ENCODE measurements around the gene NUP62. TPM values are rescaled to one million over a fixed set of nuclear protein-coding genes. Genes with fewer than 3 reads are reported as not detected.

Gene NUP62
- total RNA-seq, 2 experiments from 2014 or later: 113 to 119 TPM

DNA sequence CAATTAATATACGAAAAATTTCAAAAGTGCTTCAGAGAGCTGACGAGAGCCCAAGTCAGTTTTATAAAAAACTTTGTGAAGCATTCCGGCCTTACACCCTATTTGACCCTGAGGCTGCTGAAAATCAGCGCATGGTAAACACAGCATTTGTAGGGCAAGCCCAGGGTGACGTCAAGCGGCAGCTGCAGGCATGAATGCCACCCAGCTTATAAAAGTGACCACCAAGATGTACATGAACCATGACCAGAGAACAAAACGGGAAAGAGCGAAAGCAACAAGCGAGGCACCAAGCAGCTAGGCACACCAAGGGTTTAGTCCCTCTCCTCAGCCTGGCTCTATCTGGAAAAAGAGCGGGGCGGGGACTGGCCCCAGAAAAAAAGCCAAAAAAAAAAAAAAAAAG lies 25.6 kb upstream of the NUP62 start:
- ATAC-seq: no peak
- intact Hi-C loops (cut with micrococcal nuclease): no loop called here
- Mint-ChIP-seq H3K36me3 (ENCODE audit: low read depth) (no peaks in the 10 kb centered on the region), H3K27ac (no peak overlapping the region), H3K27me3 (peaks cover 19% of the 10 kb centered on the region), H3K4me3 (no peak overlapping the region), H3K4me1 (ENCODE audit: low read depth) (peaks cover 9% of the 10 kb centered on the region), H3K9me3 (no peaks in the 10 kb centered on the region)
- POLR2A ChIA-PET: interaction anchor here (0.9 to 1.1 kb wide), 2 partner anchors 20 to 26 kb away, joined by 3 read pairs; partner anchors contain the start of genes ATF5 and NUP62
- CTCF ChIA-PET: interaction anchor here (1.6 to 3.3 kb wide), 2 partner anchors 17 to 28 kb away, joined by 5 to 21 read pairs; no protein-coding TSS in a partner anchor
- DNase-seq: no peak
- TF ChIP-seq CTCF (IDR thresholded peaks at IDR 0.05): no peak

GRCh38 chr19:49954092-49954829 lies 25.0 kb upstream of the NUP62 start:
- Mint-ChIP-seq H3K36me3 (ENCODE audit: low read depth) (no peaks in the 10 kb centered on the region), H3K27ac (no peak overlapping the region), H3K4me1 (ENCODE audit: low read depth) (peaks cover 9% of the 10 kb centered on the region), H3K27me3 (peaks cover 19% of the 10 kb centered on the region), H3K9me3 (no peaks in the 10 kb centered on the region), H3K4me3 (no peak overlapping the region)
- intact Hi-C loops (cut with micrococcal nuclease): no loop called here
- TF ChIP-seq CTCF (IDR thresholded peaks at IDR 0.05): no peak
- DNase-seq (no peak), ATAC-seq (no peak)
- POLR2A ChIA-PET: interaction anchor here (0.9 to 1.1 kb wide), 2 partner anchors 21 to 25 kb away, joined by 3 read pairs; partner anchors contain the start of genes ATF5 and NUP62
- CTCF ChIA-PET: interaction anchor here (1.0 to 3.3 kb wide), 4 partner anchors 17 to 31 kb away, joined by 3 to 21 read pairs (median 4); no protein-coding TSS in a partner anchor

DNA sequence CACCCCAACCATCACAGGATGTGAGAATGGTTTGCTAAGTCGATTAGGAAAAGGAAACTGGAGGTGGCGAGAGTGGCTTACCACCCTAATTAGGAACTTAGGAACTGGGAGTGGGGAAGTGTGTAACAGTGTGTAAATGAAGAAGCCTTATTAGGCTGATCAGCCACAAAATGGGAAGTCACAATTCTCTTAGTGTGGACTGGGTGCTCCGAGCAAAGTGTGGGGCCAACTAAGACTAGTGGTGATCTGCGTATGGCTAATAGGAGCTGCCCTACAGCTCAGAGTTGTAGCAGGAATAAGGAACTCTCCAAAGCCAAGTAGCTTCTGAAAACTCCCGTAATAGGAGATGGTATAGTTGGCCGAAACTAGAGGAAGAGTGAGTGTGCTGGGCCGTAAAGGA lies 24.1 kb upstream of the NUP62 start:
- DNase-seq (no peak), ATAC-seq (no peak)
- TF ChIP-seq CTCF (IDR thresholded peaks at IDR 0.05): no peak
- POLR2A ChIA-PET: interaction anchor here (0.6 kb wide), 1 partner anchor 8 kb away, joined by 3 read pairs; no protein-coding TSS in a partner anchor
- CTCF ChIA-PET: interaction anchor here (1.4 to 3.3 kb wide), 3 partner anchors 16 to 32 kb away, joined by 4 to 21 read pairs (median 5); no protein-coding TSS in a partner anchor
- Mint-ChIP-seq H3K4me3 (no peak overlapping the region), H3K27ac (no peak overlapping the region), H3K27me3 (peaks cover 19% of the 10 kb centered on the region), H3K4me1 (ENCODE audit: low read depth) (peaks cover 9% of the 10 kb centered on the region), H3K9me3 (no peaks in the 10 kb centered on the region), H3K36me3 (ENCODE audit: low read depth) (no peaks in the 10 kb centered on the region)
- intact Hi-C loops (cut with micrococcal nuclease): no loop called here

- ChIA-PET POLR2A (interaction anchor here (0.6 kb wide), 1 partner anchor 9 kb away, joined by 3 read pairs; no protein-coding TSS in a partner anchor), CTCF (interaction anchor here (1.4 to 3.3 kb wide), 2 partner anchors 15 to 32 kb away, joined by 4 to 21 read pairs; no protein-coding TSS in a partner anchor)
- ATAC-seq: no peak
- intact Hi-C loops (cut with micrococcal nuclease): no loop called here
- Mint-ChIP-seq H3K36me3 (ENCODE audit: low read depth) (no peaks in the 10 kb centered on the region), H3K4me1 (ENCODE audit: low read depth) (peaks cover 9% of the 10 kb centered on the region), H3K4me3 (no peak overlapping the region), H3K27me3 (peaks cover 17% of the 10 kb centered on the region), H3K9me3 (no peaks in the 10 kb centered on the region), H3K27ac (no peak overlapping the region)
- no peak for DNase-seq
- no peak for TF ChIP-seq CTCF (IDR thresholded peaks at IDR 0.05)
These were observed 23.6 kb upstream of the NUP62 start for GRCh38 chr19:49952906-49953305.

DNA sequence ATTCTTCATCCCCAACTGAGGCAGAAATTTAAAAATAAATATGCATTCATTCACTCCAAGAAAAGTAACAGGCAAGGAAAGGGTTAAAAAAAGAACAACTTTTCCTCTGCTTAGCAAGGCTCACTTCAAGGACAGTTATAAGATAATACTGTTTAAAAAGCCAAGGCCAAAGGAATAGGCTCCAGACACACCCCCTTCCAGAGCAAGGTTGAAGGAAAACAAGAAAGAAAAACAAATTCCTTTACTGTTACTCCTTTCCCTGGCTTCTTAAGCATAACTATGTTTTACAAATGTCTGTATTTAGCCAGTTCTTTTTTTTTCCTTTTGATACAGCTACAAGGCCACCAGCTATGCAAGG lies 23.2 kb upstream of the NUP62 start:
- Mint-ChIP-seq H3K27me3 (peaks cover 16% of the 10 kb centered on the region), H3K4me3 (no peak overlapping the region), H3K27ac (no peak overlapping the region), H3K4me1 (ENCODE audit: low read depth) (peaks cover 9% of the 10 kb centered on the region), H3K36me3 (ENCODE audit: low read depth) (no peaks in the 10 kb centered on the region), H3K9me3 (no peaks in the 10 kb centered on the region)
- no peak for TF ChIP-seq CTCF (IDR thresholded peaks at IDR 0.05)
- DNase-seq (no peak), ATAC-seq (no peak)
- ChIA-PET CTCF (interaction anchor here (3.3 kb wide), 1 partner anchor 15 kb away, joined by 21 read pairs; no protein-coding TSS in a partner anchor), POLR2A (no interaction called here)
- intact Hi-C loops (cut with micrococcal nuclease): no loop called here
